ENCODE results near the gene SLIT3. TPM values are rescaled to one million over a fixed set of nuclear protein-coding genes. Genes with fewer than 3 reads are reported as not detected.

The SLIT3 gene
- total and polyA plus RNA-seq, 10 of the 15 experiments (the other 5 are each of a cell fraction or from before 2014, with no cell fraction given) = 0.05 TPM; not detected in 9

DNA sequence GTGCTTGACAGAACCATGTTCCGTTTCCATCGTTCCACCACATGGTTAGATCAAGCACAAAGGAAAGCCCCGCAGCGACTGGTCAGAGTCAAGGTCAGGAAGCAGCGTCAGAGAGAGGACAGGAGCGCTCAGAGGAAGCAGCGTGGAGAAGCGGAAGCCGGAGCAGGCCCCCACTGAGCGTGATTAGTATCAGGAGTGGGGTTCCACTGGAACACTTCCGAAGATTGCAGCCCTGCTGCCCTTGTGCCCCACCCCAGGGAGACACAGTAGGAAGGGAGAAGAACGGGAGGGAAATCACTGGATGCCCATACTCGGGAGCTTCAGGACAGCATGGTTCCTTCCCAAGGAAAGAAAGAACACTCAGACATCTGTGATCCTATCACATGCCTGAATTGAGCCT, 532.8 kb downstream of the SLIT3 start (continued):
- TF ChIP-seq BCLAF1 (IDR thresholded peaks at IDR 0.05) (no peak), GABPA (IDR thresholded peaks at IDR 0.05; ENCODE audit: low read depth) (no peak), PAX8 (IDR thresholded peaks at IDR 0.05) (no peak), CREM (IDR thresholded peaks at IDR 0.05; ENCODE audit: low read depth) (no peak), SUPT20H (IDR thresholded peaks at IDR 0.05; ENCODE audit: borderline replicate concordance, control insufficient read depth, low read depth, low read length) (no peak), E2F8 (IDR thresholded peaks at IDR 0.05; ENCODE audit: low read depth, partially characterized antibody) (no peak), EP300 (IDR thresholded peaks at IDR 0.05; ENCODE audit: borderline replicate concordance in 1 of 2, control insufficient read depth in 1 of 2, low read depth in 2 of 2, low read length in 2 of 2) (no peak), NR2F1 (conservative IDR thresholded peaks at IDR 0.05) (no peak), NR2C1 (IDR thresholded peaks at IDR 0.05) (no peak), ETV6 (conservative IDR thresholded peaks at IDR 0.05 in 1 of 2, IDR thresholded peaks at IDR 0.05 in 1 of 2; ENCODE audit: borderline replicate concordance in 1 of 2, low read depth in 1 of 2) (no peak), STAT3 (IDR thresholded peaks at IDR 0.05; ENCODE audit: low read depth, low read length) (no peak), PML (IDR thresholded peaks at IDR 0.05; ENCODE audit: low read length) (no peak)
